ENCODE measurements around the gene VCAN.

DNA sequence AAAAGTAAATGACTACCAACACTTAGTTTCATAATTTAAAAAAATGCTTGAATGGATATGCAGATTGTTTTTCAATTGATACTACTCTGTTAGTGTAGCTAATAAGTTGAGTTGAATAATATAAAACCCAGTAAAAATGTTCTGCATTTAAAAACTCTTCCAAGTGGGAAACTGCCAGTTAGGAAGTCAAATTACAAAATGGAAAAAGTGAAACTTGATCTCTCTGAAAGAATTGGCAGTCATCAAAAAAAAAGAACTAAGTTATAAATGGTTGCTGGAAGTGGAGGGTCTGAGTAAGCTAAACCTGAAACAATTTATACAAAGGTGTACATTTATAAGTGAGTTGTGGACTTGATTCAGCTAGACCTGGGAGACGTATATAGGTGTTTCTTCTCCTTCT, 52.4 kb downstream of the VCAN start:
- no peak for TF ChIP-seq ELK1 (IDR thresholded peaks at IDR 0.05; ENCODE audit: low read depth, low read length)
- no peak for TF ChIP-seq POLR2A (IDR thresholded peaks at IDR 0.05; ENCODE audit: low read length)
- TF ChIP-seq HMGXB4 (CRISPR knock-in tag; IDR thresholded peaks at IDR 0.05; ENCODE audit: borderline replicate concordance), result no peak
- no peak for TF ChIP-seq CTCF (IDR thresholded peaks at IDR 0.05)
- no peak for TF ChIP-seq MAFK (IDR thresholded peaks at IDR 0.05; ENCODE audit: partially characterized antibody)
- no peak for TF ChIP-seq BHLHE40 (IDR thresholded peaks at IDR 0.05; ENCODE audit: low read depth, low read length)
- TF ChIP-seq POLR2AphosphoS2 (conservative IDR thresholded peaks at IDR 0.05; ENCODE audit: low read length), result no peak
- TF ChIP-seq, protein P1, sequence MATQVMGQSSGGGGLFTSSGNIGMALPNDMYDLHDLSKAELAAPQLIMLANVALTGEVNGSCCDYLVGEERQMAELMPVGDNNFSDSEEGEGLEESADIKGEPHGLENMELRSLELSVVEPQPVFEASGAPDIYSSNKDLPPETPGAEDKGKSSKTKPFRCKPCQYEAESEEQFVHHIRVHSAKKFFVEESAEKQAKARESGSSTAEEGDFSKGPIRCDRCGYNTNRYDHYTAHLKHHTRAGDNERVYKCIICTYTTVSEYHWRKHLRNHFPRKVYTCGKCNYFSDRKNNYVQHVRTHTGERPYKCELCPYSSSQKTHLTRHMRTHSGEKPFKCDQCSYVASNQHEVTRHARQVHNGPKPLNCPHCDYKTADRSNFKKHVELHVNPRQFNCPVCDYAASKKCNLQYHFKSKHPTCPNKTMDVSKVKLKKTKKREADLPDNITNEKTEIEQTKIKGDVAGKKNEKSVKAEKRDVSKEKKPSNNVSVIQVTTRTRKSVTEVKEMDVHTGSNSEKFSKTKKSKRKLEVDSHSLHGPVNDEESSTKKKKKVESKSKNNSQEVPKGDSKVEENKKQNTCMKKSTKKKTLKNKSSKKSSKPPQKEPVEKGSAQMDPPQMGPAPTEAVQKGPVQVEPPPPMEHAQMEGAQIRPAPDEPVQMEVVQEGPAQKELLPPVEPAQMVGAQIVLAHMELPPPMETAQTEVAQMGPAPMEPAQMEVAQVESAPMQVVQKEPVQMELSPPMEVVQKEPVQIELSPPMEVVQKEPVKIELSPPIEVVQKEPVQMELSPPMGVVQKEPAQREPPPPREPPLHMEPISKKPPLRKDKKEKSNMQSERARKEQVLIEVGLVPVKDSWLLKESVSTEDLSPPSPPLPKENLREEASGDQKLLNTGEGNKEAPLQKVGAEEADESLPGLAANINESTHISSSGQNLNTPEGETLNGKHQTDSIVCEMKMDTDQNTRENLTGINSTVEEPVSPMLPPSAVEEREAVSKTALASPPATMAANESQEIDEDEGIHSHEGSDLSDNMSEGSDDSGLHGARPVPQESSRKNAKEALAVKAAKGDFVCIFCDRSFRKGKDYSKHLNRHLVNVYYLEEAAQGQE (IDR thresholded peaks at IDR 0.05), result no peak
- no peak for TF ChIP-seq HDAC2 (IDR thresholded peaks at IDR 0.05)
